HCT116 (cell line): ENCODE results near the gene ZBTB39. TPM values are rescaled to one million over a fixed set of nuclear protein-coding genes. Genes with fewer than 3 reads are reported as not detected.

Source experiments
- ATAC-seq: fragments of 200-7000 bp; cut with Tn5 transposase; 2 replicates; pipeline ENCODE4 v1.9.1; 2020; ENCODE audit warnings: mild to moderate bottlenecking, moderate library complexity
- BruUV-seq: library from RNA; stranded (reverse); fragments of 400-500 nt; replicated peaks from 2 replicates; lab custom pipeline; 2021; lab: Mats Ljungman, UMichigan
- CTCF ChIA-PET: fragments of 300-600 bp; sonication (Branson Sonifier 250); formaldehyde crosslinking; loops from one replicate; lab custom pipeline; 2021; ENCODE audit warnings: antibody characterized with exemption; lab: Charles Lee
- POLR2A ChIA-PET: fragments of 300-600, 350-600 bp; sonication (Branson Sonifier 250); formaldehyde crosslinking; loops from one replicate; lab custom pipeline; 2021; ENCODE audit warnings: antibody characterized with exemption; lab: Charles Lee
- RAD21 ChIA-PET, 2 experiments: fragments of 300-600 bp; sonication (Branson Sonifier 250); formaldehyde crosslinking; loops; one replicate each; lab custom pipeline; 2023; ENCODE audit warnings: low total read pairs in 2 of 2; ENCODE audit not compliant: uncharacterized antibody in 2 of 2, unreplicated experiment in 2 of 2, low non-redundant PET in 1 of 2; lab: Charles Lee
- DNase-seq: peaks from one replicate; pipeline ENCODE4 v3.0.0-alpha.2; 2010; ENCODE audit warnings: low read depth, low spot score
- H2AFZ ChIP-seq: fragments of 200-600 bp; shearing (Covaris generic), sonication (generic); 2 replicates; pipeline ENCODE4 v1.6.1; 2017; ENCODE audit warnings: low read depth, mixed run types, mixed read lengths, antibody characterized with exemption, low read length; ENCODE audit not compliant: poor library complexity, severe bottlenecking
- H3K27ac ChIP-seq: 2 replicates; pipeline ENCODE4 v1.5.1; 2012; ENCODE audit warnings: low read depth, low read length
- H3K27me3 ChIP-seq: fragments of 200-600 bp; sonication (generic); 2 replicates; pipeline ENCODE4 v1.6.1; 2016; ENCODE audit warnings: mixed run types, low read length, mixed read lengths; ENCODE audit not compliant: insufficient read depth
- H3K36me3 ChIP-seq, 2 experiments: fragments of 200-500 bp in 1 of 2; fragments of 200-600 bp in 1 of 2; sonication (Bioruptor generic) in 1 of 2; sonication (generic) in 1 of 2; 2 replicates each; pipeline versions ENCODE4 v1.5.1 to v1.6.1; 2014 to 2016; ENCODE audit warnings: low read length in 2 of 2, inconsistent platforms in 1 of 2, mixed read lengths in 1 of 2, mixed run types in 1 of 2; ENCODE audit not compliant: insufficient read depth in 2 of 2, control insufficient read depth in 1 of 2
- H3K4me1 ChIP-seq, 2 experiments: fragments of 200-600 bp in 1 of 2; sonication (generic) in 1 of 2; 2 replicates each; pipeline versions ENCODE4 v1.5.1 to v1.6.1; 2012 to 2017; ENCODE audit warnings: low read length in 2 of 2, inconsistent platforms in 1 of 2, mild to moderate bottlenecking in 1 of 2, mixed read lengths in 1 of 2, mixed run types in 1 of 2, moderate library complexity in 1 of 2; ENCODE audit not compliant: insufficient read depth in 2 of 2, control insufficient read depth in 1 of 2
- H3K4me2 ChIP-seq: fragments of 200-600 bp; sonication (generic); 2 replicates; pipeline ENCODE4 v1.6.1; 2017; ENCODE audit warnings: mixed run types, low read length, mixed read lengths
- H3K4me3 ChIP-seq, 2 experiments: fragments of 200-600 bp in 1 of 2; sonication (generic) in 1 of 2; replicated peaks in 1 of 2; 2 replicates each; pipeline ENCODE4 v1.5.1; 2011 to 2016; ENCODE audit warnings: low read length in 2 of 2, control low read depth in 1 of 2, low read depth in 1 of 2, mild to moderate bottlenecking in 1 of 2, mixed read lengths in 1 of 2, mixed run types in 1 of 2
- H3K79me2 ChIP-seq: fragments of 200-600 bp; sonication (generic); 2 replicates; pipeline ENCODE4 v1.6.1; 2017; ENCODE audit warnings: mild to moderate bottlenecking, mixed run types, low read length, moderate library complexity, mixed read lengths; ENCODE audit not compliant: insufficient read depth
- H3K9ac ChIP-seq: fragments of 200-600 bp; sonication (generic); 2 replicates; pipeline ENCODE4 v1.6.1; 2016; ENCODE audit warnings: low read length, mixed read lengths
- H3K9me2 ChIP-seq: fragments of 200-600 bp; sonication (generic), shearing (Covaris generic); 2 replicates; pipeline ENCODE4 v1.6.1; 2017; ENCODE audit warnings: mixed run types, mild to moderate bottlenecking, moderate library complexity; ENCODE audit not compliant: insufficient read depth
- H3K9me3 ChIP-seq, 2 experiments: fragments of 200-500 bp in 1 of 2; fragments of 200-600 bp in 1 of 2; sonication (Bioruptor generic) in 1 of 2; sonication (generic) in 1 of 2; 2 replicates each; pipeline ENCODE4 v1.6.1; 2014 to 2017; ENCODE audit warnings: low read length in 2 of 2, mixed read lengths in 2 of 2, inconsistent platforms in 1 of 2, low read depth in 1 of 2, mild to moderate bottlenecking in 1 of 2, mixed run types in 1 of 2, moderate library complexity in 1 of 2; ENCODE audit not compliant: control insufficient read depth in 1 of 2, insufficient read depth in 1 of 2
- H4K20me1 ChIP-seq: fragments of 200-600 bp; sonication (generic), shearing (Covaris generic); 2 replicates; pipeline ENCODE4 v1.6.1; 2017; ENCODE audit warnings: mixed run types, mild to moderate bottlenecking, moderate library complexity; ENCODE audit not compliant: insufficient read depth
- CEBPB ChIP-seq: IDR thresholded peaks from 2 replicates; pipeline ENCODE4 v1.6.1; 2012; ENCODE audit warnings: low read depth
- EGR1 ChIP-seq: IDR thresholded peaks from 2 replicates; pipeline ENCODE4 v1.6.1; 2012; ENCODE audit warnings: low read depth
- ELF1 ChIP-seq: IDR thresholded peaks from 2 replicates; pipeline ENCODE4 v1.6.1; 2012; ENCODE audit warnings: low read depth, borderline replicate concordance
- EZH2 ChIP-seq: fragments of 200-600 bp; sonication (generic); IDR thresholded peaks from 2 replicates; pipeline ENCODE4 v1.6.1; 2017; ENCODE audit warnings: antibody characterized with exemption, mixed run types
- EZH2phosphoT487 ChIP-seq: fragments of 200-600 bp; IDR thresholded peaks from 2 replicates; pipeline ENCODE4 v1.6.1; 2018; ENCODE audit warnings: antibody characterized with exemption, borderline replicate concordance
- FOSL1 ChIP-seq: IDR thresholded peaks from 2 replicates; pipeline ENCODE4 v1.6.1; 2012; ENCODE audit warnings: low read depth
- JUND ChIP-seq: IDR thresholded peaks from 2 replicates; pipeline ENCODE4 v1.6.1; 2012
- POLR2AphosphoS5 ChIP-seq: IDR thresholded peaks from 2 replicates; pipeline ENCODE4 v1.6.1; 2011; ENCODE audit warnings: mild to moderate bottlenecking, low read depth, low read length, moderate library complexity
- RAD21 ChIP-seq: IDR thresholded peaks from 2 replicates; pipeline ENCODE4 v1.6.1; 2012; ENCODE audit warnings: low read depth, mild to moderate bottlenecking
- SRF ChIP-seq: IDR thresholded peaks from 2 replicates; pipeline ENCODE4 v1.6.1; 2012; ENCODE audit warnings: low read depth
- YY1 ChIP-seq: IDR thresholded peaks from 2 replicates; pipeline ENCODE4 v1.6.1; 2011; ENCODE audit warnings: low read length, low read depth, moderate library complexity, mild to moderate bottlenecking; ENCODE audit not compliant: insufficient replicate concordance; ENCODE audit errors: extremely low read depth
- intact Hi-C: fragments of 100-400 bp; cut with micrococcal nuclease; formaldehyde crosslinking; loops from 2 replicates; pipeline ENCODE4 v1.10.0; 2022
- total RNA-seq: library from RNA; stranded (reverse); gene quantifications from one replicate; pipeline ENCODE4 v1.2.1, GENCODE V29; 2021; ENCODE audit not compliant: unreplicated experiment
- TF ChIP-seq, protein P1 (sequence below): IDR thresholded peaks from 2 replicates; pipeline ENCODE4 v1.6.1; 2011; ENCODE audit warnings: mild to moderate bottlenecking, low read length, moderate library complexity; ENCODE audit not compliant: insufficient replicate concordance; ENCODE audit errors: extremely low read depth
- TF ChIP-seq, protein P2 (sequence below): IDR thresholded peaks from 2 replicates; pipeline ENCODE4 v1.6.1; 2012
- TF ChIP-seq, protein P3 (sequence below), 3 experiments: fragments of 200-600 bp in 1 of 3; sonication (generic) in 1 of 3; IDR thresholded peaks in 2 of 3; conservative IDR thresholded peaks in 1 of 3; 2 replicates each; pipeline ENCODE4 v1.5.1; 2012 to 2017; ENCODE audit warnings: low read depth in 2 of 3, low read length in 2 of 3, antibody characterized with exemption in 1 of 3, borderline replicate concordance in 1 of 3, control low read depth in 1 of 3, mild to moderate bottlenecking in 1 of 3, mixed read lengths in 1 of 3, mixed run types in 1 of 3, moderate library complexity in 1 of 3; ENCODE audit not compliant: insufficient read depth in 1 of 3

Gene ZBTB39
- total RNA-seq, 1 experiment from 2014 or later = 12.3 TPM

GRCh38 chr12:57019983-57020719, 13.8 kb upstream of the ZBTB39 start:
- intact Hi-C loops = no loop called here
- no peak overlapping the region for H3K27ac ChIP-seq
- no peak overlapping the region for H3K4me2 ChIP-seq
- TF ChIP-seq ELF1 (no peak), RAD21 (no peak), EGR1 (no peak), YY1 (no peak), POLR2AphosphoS5 (no peak), EZH2 (no peak), CEBPB (no peak), FOSL1 (no peak), EZH2phosphoT487 (no peak), SRF (no peak), JUND (no peak)
- TF ChIP-seq, protein P1, sequence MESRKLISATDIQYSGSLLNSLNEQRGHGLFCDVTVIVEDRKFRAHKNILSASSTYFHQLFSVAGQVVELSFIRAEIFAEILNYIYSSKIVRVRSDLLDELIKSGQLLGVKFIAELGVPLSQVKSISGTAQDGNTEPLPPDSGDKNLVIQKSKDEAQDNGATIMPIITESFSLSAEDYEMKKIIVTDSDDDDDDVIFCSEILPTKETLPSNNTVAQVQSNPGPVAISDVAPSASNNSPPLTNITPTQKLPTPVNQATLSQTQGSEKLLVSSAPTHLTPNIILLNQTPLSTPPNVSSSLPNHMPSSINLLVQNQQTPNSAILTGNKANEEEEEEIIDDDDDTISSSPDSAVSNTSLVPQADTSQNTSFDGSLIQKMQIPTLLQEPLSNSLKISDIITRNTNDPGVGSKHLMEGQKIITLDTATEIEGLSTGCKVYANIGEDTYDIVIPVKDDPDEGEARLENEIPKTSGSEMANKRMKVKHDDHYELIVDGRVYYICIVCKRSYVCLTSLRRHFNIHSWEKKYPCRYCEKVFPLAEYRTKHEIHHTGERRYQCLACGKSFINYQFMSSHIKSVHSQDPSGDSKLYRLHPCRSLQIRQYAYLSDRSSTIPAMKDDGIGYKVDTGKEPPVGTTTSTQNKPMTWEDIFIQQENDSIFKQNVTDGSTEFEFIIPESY = no peak
- TF ChIP-seq, protein P2, sequence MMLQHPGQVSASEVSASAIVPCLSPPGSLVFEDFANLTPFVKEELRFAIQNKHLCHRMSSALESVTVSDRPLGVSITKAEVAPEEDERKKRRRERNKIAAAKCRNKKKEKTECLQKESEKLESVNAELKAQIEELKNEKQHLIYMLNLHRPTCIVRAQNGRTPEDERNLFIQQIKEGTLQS = no peak
- TF ChIP-seq, protein P3, sequence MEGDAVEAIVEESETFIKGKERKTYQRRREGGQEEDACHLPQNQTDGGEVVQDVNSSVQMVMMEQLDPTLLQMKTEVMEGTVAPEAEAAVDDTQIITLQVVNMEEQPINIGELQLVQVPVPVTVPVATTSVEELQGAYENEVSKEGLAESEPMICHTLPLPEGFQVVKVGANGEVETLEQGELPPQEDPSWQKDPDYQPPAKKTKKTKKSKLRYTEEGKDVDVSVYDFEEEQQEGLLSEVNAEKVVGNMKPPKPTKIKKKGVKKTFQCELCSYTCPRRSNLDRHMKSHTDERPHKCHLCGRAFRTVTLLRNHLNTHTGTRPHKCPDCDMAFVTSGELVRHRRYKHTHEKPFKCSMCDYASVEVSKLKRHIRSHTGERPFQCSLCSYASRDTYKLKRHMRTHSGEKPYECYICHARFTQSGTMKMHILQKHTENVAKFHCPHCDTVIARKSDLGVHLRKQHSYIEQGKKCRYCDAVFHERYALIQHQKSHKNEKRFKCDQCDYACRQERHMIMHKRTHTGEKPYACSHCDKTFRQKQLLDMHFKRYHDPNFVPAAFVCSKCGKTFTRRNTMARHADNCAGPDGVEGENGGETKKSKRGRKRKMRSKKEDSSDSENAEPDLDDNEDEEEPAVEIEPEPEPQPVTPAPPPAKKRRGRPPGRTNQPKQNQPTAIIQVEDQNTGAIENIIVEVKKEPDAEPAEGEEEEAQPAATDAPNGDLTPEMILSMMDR (IDR thresholded peaks at IDR 0.05 in 2 of 3, conservative IDR thresholded peaks at IDR 0.05 in 1 of 3; ENCODE audit: borderline replicate concordance in 1 of 3, insufficient read depth in 1 of 3, low read depth in 2 of 3, low read length in 2 of 3) = no peak
- CTCF ChIA-PET = no interaction called here
- H2AFZ ChIP-seq = no peak overlapping the region
- no peak for ATAC-seq
- H3K9me3 ChIP-seq = no peaks in the 10 kb centered on the region
- no peaks in the 10 kb centered on the region for H3K36me3 ChIP-seq
- no peaks in the 10 kb centered on the region for H4K20me1 ChIP-seq
- RAD21 ChIA-PET = no interaction called here
- peaks cover 6% of the 10 kb centered on the region; the same call in 1 of the 2 replicates for H3K27me3 ChIP-seq
- POLR2A ChIA-PET = no interaction called here
- H3K9me2 ChIP-seq = no peaks in the 10 kb centered on the region
- H3K79me2 ChIP-seq = no peaks in the 10 kb centered on the region
- no peak for DNase-seq
- no peak overlapping the region for H3K4me3 ChIP-seq
- H3K9ac ChIP-seq = no peak overlapping the region
- no TSS peak for BruUV-seq
- no peaks in the 10 kb centered on the region for H3K4me1 ChIP-seq
